Measurements from ENCODE around the gene CEP290.

The CEP290 gene

GRCh38 chr12:88035271-88035906 is 106.5 kb downstream of the CEP290 start (continued):
- TF ChIP-seq ZNF518A (tag by site-specific recombination; conservative IDR thresholded peaks at IDR 0.05; ENCODE audit: low read depth) (0 out of 2 replicates have a peak, but pooled peaks have one; percentile 15), ZNF391 (tag by site-specific recombination; IDR thresholded peaks at IDR 0.05; ENCODE audit: borderline replicate concordance, low read depth) (0 out of 2 replicates have a peak, but pooled peaks have one; percentile 46), ZNF596 (tag by site-specific recombination; IDR thresholded peaks at IDR 0.05) (no peak), KLF9 (tag by site-specific recombination; IDR thresholded peaks at IDR 0.05; ENCODE audit: low read depth) (peak; percentile 59; the same call in 1 of the 2 replicates), GFI1B (tag by site-specific recombination; IDR thresholded peaks at IDR 0.05) (no peak), FEZF1 (tag by site-specific recombination; IDR thresholded peaks at IDR 0.05) (peak; percentile 69; the same call in 1 of the 2 replicates), PATZ1 (tag by site-specific recombination; IDR thresholded peaks at IDR 0.05) (peak; percentile 73), YY1 (tag by site-specific recombination; IDR thresholded peaks at IDR 0.05) (no peak), ZBTB10 (tag by site-specific recombination; IDR thresholded peaks at IDR 0.05) (peak; percentile 76), ZNF501 (tag by site-specific recombination; IDR thresholded peaks at IDR 0.05) (peak; percentile 84), ZXDB (tag by site-specific recombination; IDR thresholded peaks at IDR 0.05) (peak; percentile 81), WT1 (tag by site-specific recombination; IDR thresholded peaks at IDR 0.05) (peak; percentile 55; the same call in 1 of the 2 replicates), ZNF335 (tag by site-specific recombination; conservative IDR thresholded peaks at IDR 0.05) (peak; percentile 96), ZNF366 (tag by site-specific recombination; conservative IDR thresholded peaks at IDR 0.05) (no peak), SP7 (tag by site-specific recombination; IDR thresholded peaks at IDR 0.05) (peak; percentile 80), ZNF423 (tag by site-specific recombination; IDR thresholded peaks at IDR 0.05) (0 out of 2 replicates have a peak, but pooled peaks have one; percentile 19), PBX3 (CRISPR knock-in tag; IDR thresholded peaks at IDR 0.05) (no peak; the same call in 1 of the 2 replicates), ZNF514 (tag by site-specific recombination; IDR thresholded peaks at IDR 0.05) (no peak), ZNF23 (tag by site-specific recombination; IDR thresholded peaks at IDR 0.05; ENCODE audit: borderline replicate concordance) (no peak), ZNF19 (tag by site-specific recombination; IDR thresholded peaks at IDR 0.05; ENCODE audit: low read depth) (no peak), ZSCAN23 (tag by site-specific recombination; IDR thresholded peaks at IDR 0.05) (no peak)
- TF ChIP-seq, protein P1, sequence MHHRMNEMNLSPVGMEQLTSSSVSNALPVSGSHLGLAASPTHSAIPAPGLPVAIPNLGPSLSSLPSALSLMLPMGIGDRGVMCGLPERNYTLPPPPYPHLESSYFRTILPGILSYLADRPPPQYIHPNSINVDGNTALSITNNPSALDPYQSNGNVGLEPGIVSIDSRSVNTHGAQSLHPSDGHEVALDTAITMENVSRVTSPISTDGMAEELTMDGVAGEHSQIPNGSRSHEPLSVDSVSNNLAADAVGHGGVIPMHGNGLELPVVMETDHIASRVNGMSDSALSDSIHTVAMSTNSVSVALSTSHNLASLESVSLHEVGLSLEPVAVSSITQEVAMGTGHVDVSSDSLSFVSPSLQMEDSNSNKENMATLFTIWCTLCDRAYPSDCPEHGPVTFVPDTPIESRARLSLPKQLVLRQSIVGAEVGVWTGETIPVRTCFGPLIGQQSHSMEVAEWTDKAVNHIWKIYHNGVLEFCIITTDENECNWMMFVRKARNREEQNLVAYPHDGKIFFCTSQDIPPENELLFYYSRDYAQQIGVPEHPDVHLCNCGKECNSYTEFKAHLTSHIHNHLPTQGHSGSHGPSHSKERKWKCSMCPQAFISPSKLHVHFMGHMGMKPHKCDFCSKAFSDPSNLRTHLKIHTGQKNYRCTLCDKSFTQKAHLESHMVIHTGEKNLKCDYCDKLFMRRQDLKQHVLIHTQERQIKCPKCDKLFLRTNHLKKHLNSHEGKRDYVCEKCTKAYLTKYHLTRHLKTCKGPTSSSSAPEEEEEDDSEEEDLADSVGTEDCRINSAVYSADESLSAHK (tag by site-specific recombination; IDR thresholded peaks at IDR 0.05), result no peak
- TF ChIP-seq, protein P2, sequence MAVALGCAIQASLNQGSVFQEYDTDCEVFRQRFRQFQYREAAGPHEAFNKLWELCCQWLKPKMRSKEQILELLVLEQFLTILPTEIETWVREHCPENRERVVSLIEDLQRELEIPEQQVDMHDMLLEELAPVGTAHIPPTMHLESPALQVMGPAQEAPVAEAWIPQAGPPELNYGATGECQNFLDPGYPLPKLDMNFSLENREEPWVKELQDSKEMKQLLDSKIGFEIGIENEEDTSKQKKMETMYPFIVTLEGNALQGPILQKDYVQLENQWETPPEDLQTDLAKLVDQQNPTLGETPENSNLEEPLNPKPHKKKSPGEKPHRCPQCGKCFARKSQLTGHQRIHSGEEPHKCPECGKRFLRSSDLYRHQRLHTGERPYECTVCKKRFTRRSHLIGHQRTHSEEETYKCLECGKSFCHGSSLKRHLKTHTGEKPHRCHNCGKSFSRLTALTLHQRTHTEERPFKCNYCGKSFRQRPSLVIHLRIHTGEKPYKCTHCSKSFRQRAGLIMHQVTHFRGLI (tag by site-specific recombination; IDR thresholded peaks at IDR 0.05), result peak; percentile 100

All from HEK293 (cell line).